Epidermal melanocyte (primary cell): Measurements from ENCODE around the gene TBXT.
"Not testable (repeated sequence)": the region's sequence is repeated elsewhere in the genome, so short reads cannot be mapped to it uniquely, and the experiment has no call there.

ENCODE experiments used
- DNase-seq: peaks from one replicate; pipeline ENCODE4 v3.0.0; 2011; ENCODE audit warnings: low spot score; ENCODE audit not compliant: insufficient read length

TBXT gene

DNA sequence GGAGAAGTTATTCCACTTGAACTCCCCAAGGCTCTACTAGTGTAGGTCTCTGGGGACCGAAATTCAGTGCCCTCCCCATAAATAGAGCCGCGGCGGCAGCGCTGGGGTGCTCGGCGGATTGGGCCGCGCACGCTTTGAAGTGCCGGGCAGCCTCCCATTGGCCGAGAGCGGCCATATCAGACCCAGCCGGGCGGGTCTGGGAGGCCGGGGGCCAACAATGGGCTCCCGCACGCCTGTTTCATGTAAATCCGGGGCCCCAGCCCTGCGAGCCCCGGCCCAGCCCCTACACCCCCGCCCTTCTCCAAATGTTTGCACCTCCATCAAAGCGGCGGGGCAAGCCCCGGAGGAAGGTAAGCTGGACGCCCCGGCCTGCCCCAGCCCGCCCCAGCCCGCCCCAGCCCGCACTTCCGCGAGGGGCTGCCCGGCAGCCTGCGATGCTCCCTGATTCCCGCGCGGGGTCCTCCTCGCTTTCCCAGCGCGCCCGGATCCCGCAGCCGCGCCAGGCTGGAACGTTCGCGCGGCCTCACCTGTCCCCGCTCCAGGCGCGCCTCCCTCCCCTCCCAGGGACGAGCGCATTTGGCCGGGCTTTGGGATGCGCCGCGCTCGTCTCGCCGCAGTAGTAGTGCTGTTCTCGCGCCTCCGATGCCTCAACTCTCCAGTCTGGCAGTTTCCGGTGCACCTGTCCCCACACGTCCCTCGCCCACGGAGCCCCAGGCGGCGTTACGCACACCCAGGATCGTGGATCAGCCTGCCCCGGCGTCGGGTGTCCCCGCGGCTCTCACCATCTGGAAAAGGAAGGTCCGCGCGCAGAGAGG lies at the start of gene TBXT:
TBXT (minus strand) TSS at position 51 of the 815 bp plus-strand sequence. CDS start 260 bp downstream, outside the sequence.
- DNase-seq = no peak

- DNase-seq = no peak
These were observed 39.6 kb upstream of the TBXT start for GRCh38 chr6:166207284-166207561.

- DNase-seq = no peak
These were observed 39.0 kb upstream of the TBXT start for GRCh38 chr6:166206510-166207283.

DNA sequence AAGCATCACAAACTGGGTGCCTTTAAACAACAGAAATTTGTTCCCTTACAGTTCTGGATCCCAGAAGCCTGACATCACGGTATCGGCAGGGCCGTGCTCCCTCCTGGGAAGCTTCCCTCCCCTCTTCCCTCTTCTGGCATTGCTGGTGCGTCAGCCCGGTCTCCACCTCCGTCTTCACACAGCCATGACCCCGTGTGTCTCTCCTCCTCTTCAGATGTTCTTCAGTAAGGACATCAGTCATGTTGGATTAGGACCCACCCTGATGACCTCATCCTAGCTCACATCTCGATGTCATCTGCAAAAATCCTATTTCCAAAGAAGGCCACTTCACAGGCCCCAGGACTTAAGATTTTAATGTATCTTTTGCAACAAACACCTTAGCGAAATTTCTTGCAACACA lies 38.4 kb upstream of the TBXT start:
- no peak for DNase-seq

DNA sequence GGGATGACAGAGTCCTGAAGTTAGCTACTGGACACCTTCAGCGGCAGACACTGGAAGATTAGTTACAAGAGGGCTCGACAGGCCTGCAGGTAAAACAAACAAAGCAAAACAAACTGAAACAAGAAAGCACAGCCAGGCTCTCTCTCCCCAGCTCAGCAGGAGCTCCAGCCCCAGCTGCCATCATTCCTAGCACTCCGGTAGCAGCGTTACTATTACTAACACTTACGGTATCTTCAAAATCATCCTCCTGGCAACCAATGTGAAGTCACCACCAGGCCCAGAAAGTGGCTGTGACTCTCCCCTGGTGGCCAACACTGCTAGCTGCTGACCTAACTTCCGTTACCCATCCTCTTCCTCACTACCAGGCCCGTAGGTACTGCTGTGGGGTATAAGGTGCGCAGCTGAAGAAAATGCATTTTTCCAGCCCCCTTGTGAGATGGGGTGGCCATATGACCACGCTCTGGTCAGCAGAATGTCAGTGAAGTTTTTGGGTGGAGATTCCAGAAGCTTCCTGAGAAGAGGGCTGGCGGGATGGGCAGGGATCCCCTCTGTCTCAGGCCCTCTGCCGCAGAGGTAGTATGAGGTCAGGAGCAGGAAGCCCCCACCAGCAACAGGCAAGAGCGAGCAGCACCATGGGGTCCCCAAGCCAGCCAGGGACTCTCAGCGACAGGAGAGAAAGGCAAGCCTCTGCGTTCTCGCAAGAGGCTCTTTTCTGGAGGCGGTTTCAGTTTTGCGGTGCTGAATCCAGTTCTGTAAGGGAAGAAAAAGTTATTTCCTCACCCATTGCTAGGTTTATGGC lies 37.4 kb upstream of the TBXT start:
- DNase-seq = no peak

DNA sequence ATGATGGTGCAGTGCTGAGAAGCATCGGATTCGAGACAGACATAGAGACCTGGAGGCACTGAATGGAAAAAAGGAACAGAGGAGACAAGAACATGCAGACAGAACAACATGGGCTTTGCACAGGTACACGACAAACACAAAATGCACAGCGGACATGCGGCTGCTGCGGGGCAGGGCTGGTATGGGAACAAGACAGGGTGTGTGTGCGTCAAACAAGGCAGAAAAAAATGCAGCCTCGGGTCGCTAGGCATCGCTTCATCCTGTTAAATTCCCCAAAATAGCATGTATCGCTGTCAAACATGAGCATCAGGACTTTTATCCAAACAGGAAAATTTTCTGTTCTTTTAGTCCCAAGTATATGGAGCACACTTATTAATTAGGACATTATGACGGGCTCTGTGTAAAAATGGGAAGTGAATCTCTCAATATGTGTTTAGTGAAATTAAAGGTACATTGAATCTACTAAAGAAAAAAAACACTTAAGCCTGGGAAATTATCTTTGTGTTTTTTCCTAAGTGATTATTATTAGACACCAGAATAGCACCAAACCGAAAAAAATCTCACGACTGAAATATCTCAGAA lies 36.1 kb upstream of the TBXT start:
- DNase-seq = no peak

GRCh38 chr6:166203003-166203640 lies 35.5 kb upstream of the TBXT start:
- DNase-seq = no peak

- DNase-seq = no peak
These were observed 34.7 kb upstream of the TBXT start for GRCh38 chr6:166202321-166202733.

DNA sequence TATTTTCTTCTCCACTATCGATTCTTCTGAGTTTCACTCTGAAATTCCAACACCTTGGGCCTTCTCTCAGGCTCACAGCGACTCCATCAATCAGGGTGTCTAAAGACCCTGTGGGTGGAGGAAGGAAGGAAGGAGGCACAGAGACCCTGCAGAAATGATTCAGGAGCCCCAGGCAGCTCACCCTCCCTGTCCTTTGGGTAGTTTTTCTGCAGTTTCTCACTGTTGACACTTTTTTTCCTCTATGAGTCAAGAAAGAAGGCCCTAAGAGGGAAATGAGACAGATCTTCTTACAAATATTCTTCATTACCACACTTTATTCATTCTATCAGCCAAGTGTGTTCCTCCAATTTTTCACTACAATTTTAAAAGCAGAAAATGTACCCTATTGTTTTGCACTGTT lies 34.2 kb upstream of the TBXT start:
- no peak for DNase-seq

DNA sequence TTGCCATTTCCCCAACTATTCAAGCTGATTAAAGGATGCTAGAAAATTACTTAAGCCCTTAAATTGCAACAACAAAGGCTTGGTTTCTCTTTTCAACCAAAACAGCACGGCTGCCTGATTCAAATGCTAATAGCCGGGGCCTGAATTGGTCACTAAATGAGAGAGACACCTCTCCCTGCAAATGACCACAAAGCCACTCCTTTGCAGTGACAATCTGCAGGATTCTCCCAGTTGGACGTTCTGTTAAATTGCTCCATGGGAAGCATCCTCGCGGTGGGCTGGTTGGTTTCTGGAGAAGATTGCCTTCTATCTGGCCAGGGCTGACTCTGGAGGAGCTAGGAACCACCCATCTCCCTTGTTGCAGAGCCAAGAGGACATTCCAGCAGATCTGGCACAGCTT lies 29.7 kb upstream of the TBXT start:
- DNase-seq = no peak

DNA sequence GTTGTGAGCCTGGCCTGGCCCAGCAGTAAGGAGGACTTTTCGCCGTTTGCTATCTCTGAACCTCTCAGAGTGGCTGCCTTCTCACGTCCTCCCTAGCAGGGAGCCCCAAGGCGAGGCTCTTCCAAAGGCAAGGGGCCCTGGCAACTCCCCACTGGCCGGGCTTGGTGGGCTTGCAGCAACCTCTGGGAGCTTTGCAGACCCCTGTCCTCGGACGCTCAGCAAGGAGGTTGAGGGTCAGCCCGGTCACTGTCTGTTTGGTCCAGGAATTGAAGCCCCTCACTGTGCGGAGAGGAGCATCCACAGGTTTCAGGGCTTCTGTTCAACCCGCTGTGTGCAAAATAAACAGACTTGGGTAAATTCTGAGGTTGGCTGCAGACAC lies 28.2 kb upstream of the TBXT start:
- no peak for DNase-seq

DNA sequence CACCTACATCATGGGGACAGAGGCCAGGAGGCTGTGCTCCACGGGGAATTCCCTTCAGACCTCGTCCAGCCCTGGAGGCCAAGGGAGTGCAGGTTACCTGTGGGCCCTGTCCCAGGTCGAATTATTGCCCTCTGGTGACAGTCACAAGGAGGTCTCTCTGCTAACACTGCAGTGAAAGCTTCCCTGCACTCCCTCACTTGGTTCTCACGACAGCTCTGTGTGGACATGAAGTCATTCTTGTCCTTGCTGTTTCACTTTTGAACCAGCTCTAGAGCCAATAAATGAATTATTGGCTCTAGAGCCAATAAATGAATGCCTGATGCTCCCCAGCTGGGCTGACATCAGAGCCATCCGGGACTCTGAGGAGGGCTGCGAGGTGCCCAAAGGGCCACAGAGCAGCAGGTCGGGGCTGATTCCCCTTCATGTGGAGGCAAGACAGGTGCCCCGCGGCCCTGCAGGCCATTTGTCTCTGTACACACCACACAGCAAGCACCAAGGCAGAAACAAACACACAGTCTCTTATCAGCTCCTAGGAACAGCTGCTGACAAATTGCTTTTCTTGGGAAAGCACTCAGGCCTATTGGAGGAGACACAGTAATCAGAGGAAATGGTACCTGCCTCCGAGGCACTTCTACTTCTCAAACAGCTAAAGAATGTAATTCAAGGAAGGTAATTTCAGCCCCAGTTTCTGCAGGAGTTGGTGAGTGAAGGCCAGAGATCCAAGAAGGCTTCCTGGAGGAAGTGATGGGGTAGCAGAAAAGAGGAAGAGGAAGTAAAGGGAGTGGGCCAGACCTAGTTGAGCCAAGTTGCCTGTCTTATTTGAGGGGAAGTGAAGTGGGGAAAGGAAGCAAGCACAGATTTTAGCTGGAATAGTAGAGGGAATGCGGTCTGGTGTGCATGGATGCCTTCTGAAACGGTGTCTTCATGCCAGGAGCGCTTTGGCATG lies 27.5 kb upstream of the TBXT start:
- no peak for DNase-seq

DNA sequence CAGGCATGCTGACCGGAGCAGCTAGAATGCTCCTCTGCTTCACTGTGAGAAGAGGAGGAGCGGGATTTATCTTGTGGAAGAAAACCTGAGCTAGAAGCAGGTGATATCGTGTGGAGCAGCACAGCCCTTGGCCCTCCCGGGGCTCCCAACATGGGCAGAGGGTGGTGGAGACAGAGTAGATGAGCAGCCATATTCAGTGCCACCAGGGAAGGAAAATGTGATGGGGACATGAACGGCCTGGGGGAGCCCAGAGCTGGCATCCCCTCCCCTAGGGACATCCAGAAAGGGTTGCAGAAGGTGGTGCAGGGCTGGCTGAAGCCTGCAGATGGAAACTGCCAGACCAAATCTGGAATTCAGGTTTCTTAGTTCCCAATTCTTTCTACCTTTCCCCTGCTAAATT lies 24.9 kb upstream of the TBXT start:
- no peak for DNase-seq

- DNase-seq = no peak
These were observed 24.5 kb upstream of the TBXT start for GRCh38 chr6:166192136-166192535.

DNA sequence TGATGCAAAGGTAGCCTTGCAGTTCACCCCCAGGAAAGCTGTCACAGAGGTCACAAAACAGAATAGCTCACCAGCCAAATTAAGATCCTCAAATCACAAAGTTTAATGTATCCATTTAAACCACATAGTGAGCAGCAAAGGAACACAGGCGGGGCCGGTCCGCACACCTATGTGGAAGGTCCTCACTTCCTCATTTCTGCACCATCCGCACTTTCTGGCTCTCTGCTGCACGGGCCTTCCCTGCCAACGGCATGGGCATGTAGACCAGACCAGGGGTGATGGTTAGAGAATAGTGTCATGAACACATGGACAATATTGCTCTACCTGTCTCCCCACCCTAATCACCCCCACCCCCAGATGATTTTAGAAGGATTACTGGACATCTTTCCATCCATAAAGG lies 12.1 kb upstream of the TBXT start:
- DNase-seq = no peak

DNA sequence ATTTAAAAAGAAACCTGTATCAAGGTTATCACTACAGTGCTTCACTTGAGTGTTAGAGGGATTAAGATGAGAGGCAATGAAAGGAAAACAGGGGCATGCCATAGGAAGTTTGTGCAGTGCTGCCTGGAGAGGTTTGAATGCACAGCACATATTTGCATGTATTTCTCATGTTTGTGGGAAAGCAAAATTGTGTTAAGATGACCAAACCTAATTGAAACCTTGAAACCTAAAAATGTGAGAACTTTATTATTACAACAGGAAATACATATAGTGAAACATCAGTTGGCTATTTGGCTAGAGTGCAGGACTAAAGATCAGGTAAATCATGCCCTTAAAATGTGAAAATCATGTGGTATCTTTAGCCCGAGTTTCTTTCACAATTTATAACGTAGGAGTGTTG lies 8.5 kb upstream of the TBXT start:
- DNase-seq = no peak

GRCh38 chr6:166175093-166175492 lies 7.4 kb upstream of the TBXT start:
- not testable (repeated sequence) for DNase-seq

DNA sequence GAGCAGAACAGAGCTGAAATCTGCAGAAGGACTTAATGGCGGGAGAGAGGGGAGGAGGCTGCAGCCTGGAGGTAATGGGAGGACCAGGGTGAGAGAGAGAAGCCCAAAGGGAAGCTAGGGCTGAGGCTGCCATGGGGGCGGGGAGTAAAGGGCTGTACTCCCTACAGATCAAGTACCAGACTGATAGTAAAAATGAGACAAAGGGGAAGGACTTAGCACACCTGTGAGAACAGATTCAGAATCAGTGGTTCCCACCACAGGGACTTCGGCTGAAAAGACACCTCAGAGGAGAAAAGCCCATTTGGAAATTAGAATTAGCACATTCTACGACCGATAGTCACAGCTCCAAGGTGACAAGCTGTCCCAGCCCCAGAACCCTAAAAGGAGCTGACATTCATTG lies 6.4 kb upstream of the TBXT start:
- no peak for DNase-seq

- no peak for DNase-seq
These were observed 5.8 kb upstream of the TBXT start for GRCh38 chr6:166173281-166173951.

DNA sequence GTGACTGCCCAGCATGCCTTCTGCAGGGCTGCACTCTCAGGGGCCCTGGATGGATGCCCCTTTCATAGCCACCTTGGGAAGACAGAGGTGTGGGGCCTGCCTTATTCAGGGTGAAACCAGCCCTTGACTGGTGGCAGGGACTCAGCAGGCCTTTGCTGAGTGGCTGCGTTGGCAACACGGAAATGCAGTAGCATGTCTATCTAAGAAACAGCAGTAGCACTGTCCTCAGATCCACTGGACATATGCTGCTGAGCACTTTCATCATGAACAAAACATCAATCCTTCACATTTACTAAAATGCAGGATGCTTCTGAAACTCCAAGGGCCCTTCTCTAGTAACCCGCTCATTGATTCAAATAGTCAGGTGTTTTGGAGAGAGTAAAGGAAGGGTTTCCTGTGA lies 4.9 kb upstream of the TBXT start:
- no peak for DNase-seq
